ENCODE measurements around the gene CTXN3. TPM values are rescaled to one million over a fixed set of nuclear protein-coding genes. Genes with fewer than 3 reads are reported as not detected.

Gene CTXN3
- total RNA-seq, 3 donors from 2014 or later, result not detected

DNA sequence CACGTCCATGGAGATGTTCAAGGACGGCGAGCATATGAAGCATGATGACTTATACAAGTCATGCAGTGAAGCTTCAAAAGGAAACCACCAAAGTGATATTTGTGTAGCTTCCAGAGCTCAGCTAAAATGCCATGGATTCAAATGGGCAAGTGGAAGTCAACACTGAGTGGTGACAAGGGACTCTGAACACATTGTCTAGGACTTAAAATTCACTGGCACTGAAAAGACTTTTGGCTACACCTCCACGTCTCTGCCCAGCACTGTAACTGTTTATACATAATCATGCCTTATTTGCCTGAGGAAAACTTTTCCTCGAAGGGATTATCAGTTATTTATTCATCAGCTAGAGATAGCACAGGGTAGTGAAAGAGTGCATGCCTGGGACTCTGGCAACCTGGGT lies 15.2 kb downstream of the CTXN3 start:
- Histone ChIP-seq H3K27me3 (no peaks in the 10 kb centered on the region), H3K36me3 (no peaks in the 10 kb centered on the region), H3K4me1 (no peaks in the 10 kb centered on the region), H3K27ac (peak overlapping the region in 1 of 2 donors; percentile 5), H3K9me3 (no peaks in the 10 kb centered on the region), H3K4me3 (no peak overlapping the region)
- intact Hi-C loops (cut with DNase I; ENCODE audit: low total_unique reads), result no loop called here
- DNase-seq (ENCODE audit: low spot score in 2 of 2), result no peak
- TF ChIP-seq POLR2AphosphoS5 (IDR thresholded peaks at IDR 0.05) (no peak), POLR2A (IDR thresholded peaks at IDR 0.05) (no peak)
- TF ChIP-seq, protein P1, sequence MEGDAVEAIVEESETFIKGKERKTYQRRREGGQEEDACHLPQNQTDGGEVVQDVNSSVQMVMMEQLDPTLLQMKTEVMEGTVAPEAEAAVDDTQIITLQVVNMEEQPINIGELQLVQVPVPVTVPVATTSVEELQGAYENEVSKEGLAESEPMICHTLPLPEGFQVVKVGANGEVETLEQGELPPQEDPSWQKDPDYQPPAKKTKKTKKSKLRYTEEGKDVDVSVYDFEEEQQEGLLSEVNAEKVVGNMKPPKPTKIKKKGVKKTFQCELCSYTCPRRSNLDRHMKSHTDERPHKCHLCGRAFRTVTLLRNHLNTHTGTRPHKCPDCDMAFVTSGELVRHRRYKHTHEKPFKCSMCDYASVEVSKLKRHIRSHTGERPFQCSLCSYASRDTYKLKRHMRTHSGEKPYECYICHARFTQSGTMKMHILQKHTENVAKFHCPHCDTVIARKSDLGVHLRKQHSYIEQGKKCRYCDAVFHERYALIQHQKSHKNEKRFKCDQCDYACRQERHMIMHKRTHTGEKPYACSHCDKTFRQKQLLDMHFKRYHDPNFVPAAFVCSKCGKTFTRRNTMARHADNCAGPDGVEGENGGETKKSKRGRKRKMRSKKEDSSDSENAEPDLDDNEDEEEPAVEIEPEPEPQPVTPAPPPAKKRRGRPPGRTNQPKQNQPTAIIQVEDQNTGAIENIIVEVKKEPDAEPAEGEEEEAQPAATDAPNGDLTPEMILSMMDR (IDR thresholded peaks at IDR 0.05), result no peak

DNA sequence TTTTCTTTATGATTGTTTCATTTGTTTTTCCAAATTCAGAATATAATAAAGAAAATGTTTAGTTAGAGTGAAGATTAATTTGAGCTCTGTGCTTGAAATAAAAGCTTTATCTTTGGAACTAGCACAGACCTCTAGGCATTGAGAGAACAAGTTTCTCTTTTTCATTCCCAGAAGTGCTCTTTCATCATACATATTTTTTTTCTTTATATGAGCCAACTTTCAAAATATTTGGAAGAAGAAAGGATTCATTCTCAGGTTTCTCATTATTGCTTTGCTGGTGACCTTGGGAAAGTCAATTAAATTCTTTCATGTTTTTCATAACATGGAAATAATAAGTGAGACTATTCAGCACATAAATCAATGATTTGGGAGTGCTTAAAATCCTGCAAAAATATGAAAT lies 16.8 kb downstream of the CTXN3 start:
- H3K27ac ChIP-seq, result peak overlapping the region in 1 of 2 donors; percentile 65

DNA sequence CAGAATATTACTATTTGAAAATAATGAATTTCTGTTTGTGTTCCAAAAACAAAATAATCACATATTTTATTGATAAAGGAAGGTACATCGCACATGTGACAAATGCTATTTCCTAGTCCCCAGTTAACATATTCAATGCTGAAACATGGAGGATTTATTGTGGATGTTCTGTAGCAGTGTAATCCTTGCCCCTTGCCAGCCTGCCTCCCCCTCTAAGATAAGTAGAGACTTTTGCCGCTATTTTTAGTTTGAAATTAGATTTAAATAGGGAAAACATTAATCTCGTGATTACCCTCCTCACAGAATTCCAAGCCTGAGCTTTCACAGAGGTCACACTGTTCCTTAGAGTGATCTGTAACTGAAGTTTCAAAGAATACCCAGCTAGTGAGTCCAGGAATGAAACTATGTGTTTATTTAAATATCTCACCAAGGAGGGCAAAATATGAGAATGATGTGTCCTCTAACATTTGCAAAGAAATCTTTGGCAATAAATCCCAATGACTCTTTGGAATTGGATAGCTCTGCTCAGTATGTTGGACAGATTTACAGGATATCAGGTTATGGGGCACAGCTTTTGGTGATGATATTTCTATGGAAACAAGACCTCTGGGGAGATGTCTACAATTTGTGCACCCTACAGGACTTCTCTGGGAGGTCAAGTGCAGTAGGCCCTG lies 17.3 kb downstream of the CTXN3 start:
- no peaks in the 10 kb centered on the region for H3K9me3 ChIP-seq
- no peaks in the 10 kb centered on the region for H3K27me3 ChIP-seq
- H3K4me1 ChIP-seq, result no peaks in the 10 kb centered on the region
- no peaks in the 10 kb centered on the region for H3K36me3 ChIP-seq
- H3K4me3 ChIP-seq, result no peak overlapping the region
- TF ChIP-seq POLR2A (IDR thresholded peaks at IDR 0.05) (no peak), POLR2AphosphoS5 (IDR thresholded peaks at IDR 0.05) (no peak)
- TF ChIP-seq, protein P1 (IDR thresholded peaks at IDR 0.05), result no peak
- intact Hi-C loops (cut with DNase I; ENCODE audit: low total_unique reads), result no loop called here
- peak overlapping the region; percentile 57 to 65 for H3K27ac ChIP-seq
- no peak for DNase-seq (ENCODE audit: low spot score in 2 of 2)

More for the DNA sequence above, 16.8 kb downstream of the CTXN3 start:
- no peak for DNase-seq (ENCODE audit: low spot score in 2 of 2)
- no peak for TF ChIP-seq POLR2AphosphoS5 (IDR thresholded peaks at IDR 0.05)
- TF ChIP-seq, protein P1 (IDR thresholded peaks at IDR 0.05), result no peak
- TF ChIP-seq POLR2A (IDR thresholded peaks at IDR 0.05), result no peak
- H3K4me1 ChIP-seq, result no peaks in the 10 kb centered on the region
- H3K9me3 ChIP-seq, result no peaks in the 10 kb centered on the region
- H3K36me3 ChIP-seq, result no peaks in the 10 kb centered on the region
- H3K4me3 ChIP-seq, result no peak overlapping the region
- intact Hi-C loops (cut with DNase I; ENCODE audit: low total_unique reads), result no loop called here
- H3K27me3 ChIP-seq, result no peaks in the 10 kb centered on the region

DNA sequence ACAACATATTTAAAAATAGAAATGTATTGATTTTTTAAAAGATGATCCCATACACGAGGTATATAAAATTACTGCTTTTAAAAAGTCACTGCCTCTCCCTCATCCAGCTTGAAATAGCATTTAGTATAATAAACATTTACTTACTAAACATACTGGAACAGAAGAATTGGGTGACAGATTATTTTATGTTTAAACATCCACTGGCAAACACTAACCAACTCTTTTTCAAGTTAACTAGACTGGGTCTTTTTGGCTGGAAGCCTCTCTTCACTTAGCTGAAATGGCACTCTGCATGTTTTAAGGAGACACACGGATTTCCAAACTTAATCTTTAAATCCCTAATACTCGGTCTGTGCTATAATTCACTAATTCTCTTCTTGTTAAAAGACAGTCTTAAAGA lies 19.0 kb downstream of the CTXN3 start:
- Histone ChIP-seq H3K4me1 (no peaks in the 10 kb centered on the region), H3K9me3 (no peaks in the 10 kb centered on the region), H3K4me3 (no peak overlapping the region), H3K36me3 (no peaks in the 10 kb centered on the region), H3K27me3 (no peaks in the 10 kb centered on the region), H3K27ac (no peak overlapping the region)
- no peak for DNase-seq (ENCODE audit: low spot score in 2 of 2)
- intact Hi-C loops (cut with DNase I; ENCODE audit: low total_unique reads), result no loop called here
- TF ChIP-seq, protein P1 (IDR thresholded peaks at IDR 0.05), result no peak
- TF ChIP-seq POLR2AphosphoS5 (IDR thresholded peaks at IDR 0.05), result no peak
- TF ChIP-seq POLR2A (IDR thresholded peaks at IDR 0.05), result no peak

DNA sequence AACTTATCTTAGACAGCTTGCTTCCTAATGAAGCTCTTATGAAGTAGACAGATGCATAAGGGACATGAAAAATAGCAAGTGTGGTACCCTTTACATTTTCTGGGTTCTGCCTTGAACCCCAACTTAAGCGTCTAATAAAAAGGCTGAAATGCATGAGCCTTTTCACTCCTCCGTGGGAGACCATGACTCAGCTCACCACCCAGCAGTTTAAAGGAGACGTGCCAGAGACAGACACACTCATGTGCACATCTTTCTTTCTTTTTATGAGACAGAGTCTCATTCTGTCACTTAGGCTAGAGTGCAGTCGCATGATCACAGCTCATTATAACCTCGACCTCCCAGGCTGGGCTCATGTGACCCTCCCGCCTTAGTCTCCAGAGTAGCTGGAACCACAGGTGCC lies 22.3 kb downstream of the CTXN3 start:
- Histone ChIP-seq H3K9me3 (no peaks in the 10 kb centered on the region), H3K27me3 (no peaks in the 10 kb centered on the region), H3K4me1 (no peaks in the 10 kb centered on the region), H3K4me3 (no peak overlapping the region), H3K27ac (no peak overlapping the region), H3K36me3 (no peaks in the 10 kb centered on the region)
- intact Hi-C loops (cut with DNase I; ENCODE audit: low total_unique reads), result no loop called here
- DNase-seq (ENCODE audit: low spot score in 2 of 2), result no peak
- TF ChIP-seq POLR2A (IDR thresholded peaks at IDR 0.05) (no peak), POLR2AphosphoS5 (IDR thresholded peaks at IDR 0.05) (no peak)
- TF ChIP-seq, protein P1 (IDR thresholded peaks at IDR 0.05), result no peak
